ENCODE results near the gene SRSF7.
"Not testable (repeated sequence)": the region's sequence is repeated elsewhere in the genome, so short reads cannot be mapped to it uniquely, and the experiment has no call there.

The SRSF7 gene

DNA sequence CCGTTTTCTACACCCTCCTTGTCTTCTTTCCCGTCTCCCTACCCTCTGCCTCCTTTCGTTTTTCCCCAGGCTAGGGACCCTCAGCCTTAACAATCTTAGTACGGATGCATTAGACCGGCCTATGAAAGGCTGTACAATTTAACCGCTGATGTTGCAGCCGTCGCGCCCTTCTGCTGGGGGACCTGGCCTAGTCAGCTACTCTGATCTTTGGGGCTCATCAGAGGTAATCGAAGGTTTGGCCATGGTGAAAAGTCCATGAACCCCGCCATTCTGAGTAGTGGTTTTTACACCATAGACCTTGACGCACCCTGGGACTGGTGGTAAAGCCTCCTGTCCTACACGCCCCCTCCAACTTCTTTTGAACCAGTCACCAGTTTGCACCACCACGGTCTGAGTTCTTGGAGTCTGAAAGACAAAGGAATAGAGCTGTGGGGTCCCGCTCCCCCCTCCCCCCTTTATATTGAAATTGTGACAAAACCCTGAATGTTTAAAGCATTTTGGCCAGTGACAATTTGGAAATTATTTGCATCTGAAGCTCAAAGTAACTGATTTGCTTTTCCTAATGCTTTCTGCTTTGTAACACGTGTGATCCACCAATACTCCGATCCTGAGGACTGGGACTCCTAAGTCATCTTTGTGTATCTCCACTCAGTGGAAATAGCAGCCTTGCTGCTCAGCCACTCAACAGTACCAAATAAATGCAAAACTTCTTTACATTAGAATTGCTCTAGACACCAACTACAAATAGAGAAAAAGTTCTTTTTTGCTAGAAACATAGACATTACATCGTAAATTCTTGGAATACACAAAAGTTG lies 642 bp upstream of the SRSF7 start:
- DNase-seq: no peak

DNA sequence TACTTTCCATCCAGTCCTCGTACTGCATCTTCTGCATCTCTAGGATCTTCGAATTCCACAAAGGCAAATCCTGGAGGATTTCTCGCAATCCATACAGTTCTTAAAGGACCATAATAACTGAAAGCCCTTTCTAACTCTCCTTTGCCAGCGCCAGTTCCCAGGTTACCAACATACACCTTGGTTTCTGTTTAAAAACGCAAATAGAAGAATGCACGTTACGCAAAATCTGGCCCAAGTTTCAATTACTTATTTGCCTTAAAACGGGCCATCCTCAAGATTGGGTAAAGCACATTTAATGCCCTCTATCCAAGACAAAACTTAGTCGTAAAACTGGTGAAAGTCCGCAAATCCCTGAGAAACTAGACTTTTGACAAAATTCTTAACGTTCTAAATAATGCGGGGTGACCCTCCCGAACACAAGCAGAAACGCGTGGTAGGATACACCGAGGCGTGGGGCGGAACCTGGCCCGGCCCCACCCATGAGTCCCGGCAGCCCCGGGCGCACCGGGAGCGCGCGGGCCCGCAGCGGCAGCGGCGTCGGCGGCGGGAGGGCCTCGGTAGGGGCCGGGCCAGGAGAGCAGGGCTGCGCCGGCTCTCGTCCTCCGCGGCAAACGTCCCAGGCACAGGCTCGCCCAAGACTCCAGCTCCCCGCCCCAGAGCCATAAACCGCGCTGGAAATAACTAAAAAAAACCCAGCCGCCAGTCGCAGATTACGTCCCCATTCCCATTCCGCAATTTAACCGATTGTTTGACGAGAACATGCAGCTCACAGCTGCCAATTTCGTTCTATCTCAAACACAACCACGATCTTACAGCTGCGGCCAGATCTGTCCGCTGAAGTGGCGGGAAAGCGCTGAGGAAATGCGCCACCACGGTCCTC lies 910 bp downstream of the SRSF7 start:
- peak; percentile 71 for DNase-seq

DNA sequence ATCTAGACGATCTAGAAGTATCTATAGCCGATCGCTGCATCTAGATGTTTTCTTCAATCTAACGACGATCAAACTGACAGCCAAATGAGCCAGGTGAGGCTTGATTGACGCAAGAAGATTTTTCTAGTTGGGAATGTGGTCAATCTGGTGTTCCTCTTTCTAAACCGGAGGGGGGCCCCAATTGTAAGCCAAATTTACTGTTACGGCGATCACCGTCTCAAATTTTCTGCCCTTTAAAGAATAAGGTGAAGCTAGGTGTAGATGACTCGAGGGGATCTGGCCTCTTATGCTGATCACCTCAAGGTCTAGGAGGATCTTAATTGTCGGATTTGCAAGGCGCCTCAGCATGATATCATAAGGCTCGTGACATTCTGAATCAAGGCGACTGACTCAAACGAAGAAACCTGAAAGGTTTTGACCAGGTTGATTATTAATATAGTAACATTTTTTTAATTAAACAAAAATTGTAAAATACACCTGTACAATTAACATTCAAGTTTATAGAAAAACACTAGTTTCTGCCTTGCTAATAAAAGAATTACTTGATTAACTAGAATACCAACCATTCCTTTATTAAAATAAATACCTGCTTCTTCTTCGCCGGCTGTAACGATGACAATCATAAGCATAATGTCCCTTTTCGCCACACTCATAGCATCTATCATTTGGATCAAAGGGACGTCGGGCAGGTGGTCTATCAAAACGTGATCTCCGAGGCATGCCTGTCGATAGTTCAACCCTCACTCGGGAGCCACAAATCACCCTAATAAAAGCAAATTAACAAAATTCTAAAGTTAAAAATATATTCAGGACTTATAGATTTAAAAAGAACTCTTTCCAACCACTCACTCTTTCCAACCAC lies 2.0 kb downstream of the SRSF7 start:
- no peak for DNase-seq

DNA sequence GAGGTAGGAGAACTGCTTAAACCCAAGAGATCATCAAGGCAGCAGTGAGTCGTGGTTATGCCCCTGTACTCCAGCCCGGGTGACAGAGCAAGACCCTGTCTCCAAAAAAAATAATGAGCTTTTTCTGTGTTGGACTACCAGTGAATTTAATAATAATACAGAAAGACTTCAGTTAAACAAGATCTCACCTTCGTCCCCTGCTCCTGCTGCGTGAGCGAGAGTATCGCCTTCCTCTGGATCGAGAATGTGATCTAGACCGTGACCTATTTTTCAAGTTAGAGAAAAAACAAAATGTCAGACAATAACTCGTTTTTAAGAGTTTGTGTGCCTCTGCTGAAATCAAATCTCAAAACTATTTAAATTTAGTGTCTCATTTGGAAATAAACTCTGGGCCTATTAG lies 2.8 kb downstream of the SRSF7 start:
- no peak for DNase-seq

DNA sequence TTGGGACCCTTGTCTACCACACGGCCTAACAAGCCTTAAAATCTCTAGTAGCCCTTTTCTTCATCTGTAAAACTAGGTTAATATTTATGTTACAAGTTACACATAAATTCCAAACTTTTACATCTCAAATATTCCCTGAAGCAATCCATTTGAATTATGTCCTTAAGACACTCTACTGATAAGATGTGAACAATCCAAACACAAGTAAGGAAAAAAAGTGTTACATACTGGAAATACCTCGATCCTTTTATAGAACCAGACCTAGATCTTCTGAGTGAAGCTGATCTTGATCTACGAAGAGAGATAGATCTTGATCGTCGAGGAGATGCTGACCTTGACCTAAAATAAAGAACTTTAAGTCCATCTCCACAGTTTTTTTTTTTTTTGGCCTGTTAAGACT lies 3.3 kb downstream of the SRSF7 start:
- no peak for DNase-seq

DNA sequence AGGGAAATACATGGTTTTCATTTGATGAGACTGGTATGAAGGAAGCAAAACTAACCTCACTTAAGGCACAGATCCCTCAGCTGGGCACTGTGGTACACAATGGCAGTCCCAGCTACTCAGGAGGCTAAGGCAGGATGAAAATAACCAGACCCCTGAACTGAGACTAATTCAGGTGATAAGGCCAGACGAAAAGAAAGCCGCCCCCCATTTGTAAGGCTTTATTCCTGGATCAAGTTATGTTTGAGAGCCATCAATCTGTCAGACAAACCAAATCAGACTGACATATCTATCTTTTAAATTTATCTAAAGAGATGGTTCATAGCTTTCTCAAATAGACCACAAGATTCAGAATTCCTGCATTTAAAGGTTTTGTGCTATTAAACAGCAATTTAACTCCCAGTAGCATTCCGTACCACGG lies 4.1 kb downstream of the SRSF7 start:
- DNase-seq: no peak

DNA sequence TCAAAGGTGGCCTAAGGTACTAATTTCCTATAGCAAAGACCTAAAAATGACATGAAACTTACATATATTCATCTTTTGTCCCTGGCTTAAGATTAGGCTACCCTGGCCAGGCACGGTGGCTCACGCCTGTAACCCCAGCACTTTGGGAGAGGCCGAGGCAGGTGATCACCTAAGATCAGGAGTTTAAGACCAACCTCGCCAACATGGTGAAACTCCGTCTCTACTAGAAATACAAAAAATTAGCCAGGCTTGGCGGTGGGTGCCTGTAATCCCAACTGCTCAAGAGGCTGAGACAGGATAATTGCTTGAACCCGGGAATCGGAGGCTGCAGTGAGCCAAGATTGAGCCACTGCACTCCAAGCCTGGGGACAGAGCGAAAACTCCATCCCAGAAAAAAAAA lies 5.9 kb downstream of the SRSF7 start:
- no peak for DNase-seq

DNA sequence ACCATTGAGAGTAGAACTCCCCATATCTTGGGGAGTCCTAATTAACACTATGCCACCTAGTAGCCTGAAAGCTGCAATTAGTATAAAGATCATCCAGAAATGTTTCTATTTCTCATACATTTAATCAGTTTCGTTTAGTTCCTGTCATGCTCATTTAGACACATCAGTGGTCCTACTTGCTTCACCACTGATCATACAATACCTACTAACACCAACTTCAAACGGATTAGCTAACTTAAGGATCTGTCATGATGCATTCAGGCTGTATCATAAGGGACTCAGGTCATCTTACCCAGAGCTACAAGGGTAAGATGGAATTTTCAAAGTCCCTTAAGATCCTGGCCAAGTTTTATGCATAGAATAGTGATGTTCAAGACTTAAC lies 6.8 kb downstream of the SRSF7 start:
- no peak for DNase-seq

DNA sequence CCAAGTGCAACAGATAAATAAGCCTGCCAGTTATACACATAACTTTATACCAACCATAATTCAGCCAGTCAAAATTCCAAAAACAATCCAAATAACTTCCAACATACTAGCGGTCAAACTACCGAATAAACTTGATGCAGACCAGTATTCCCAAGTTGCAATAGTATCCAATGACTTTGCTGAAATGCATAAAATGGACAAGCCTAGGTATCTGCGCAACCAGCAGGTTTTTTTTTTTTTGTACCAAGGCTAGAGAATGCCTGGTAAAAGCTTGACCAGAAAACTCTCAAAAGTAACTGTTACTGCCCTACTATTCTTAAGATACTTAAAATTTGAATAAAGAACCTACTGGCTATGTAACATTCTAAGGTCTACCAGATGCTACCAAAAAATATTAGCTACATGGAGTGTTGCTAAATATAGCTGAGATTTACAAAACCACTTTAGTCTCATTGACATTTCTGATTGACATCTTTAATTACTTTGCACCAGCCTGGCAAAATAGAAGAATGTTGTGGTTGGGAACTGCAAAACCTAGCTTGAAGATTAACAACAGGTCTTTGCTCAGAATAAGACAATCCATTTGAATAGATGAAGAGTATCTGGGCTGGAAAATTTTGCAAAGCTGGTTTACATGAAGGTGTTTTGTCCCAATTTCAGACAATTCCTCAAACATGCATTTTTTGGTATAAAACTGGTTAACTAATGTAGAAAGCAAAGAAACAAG lies 7.3 kb downstream of the SRSF7 start:
- no peak for DNase-seq

DNA sequence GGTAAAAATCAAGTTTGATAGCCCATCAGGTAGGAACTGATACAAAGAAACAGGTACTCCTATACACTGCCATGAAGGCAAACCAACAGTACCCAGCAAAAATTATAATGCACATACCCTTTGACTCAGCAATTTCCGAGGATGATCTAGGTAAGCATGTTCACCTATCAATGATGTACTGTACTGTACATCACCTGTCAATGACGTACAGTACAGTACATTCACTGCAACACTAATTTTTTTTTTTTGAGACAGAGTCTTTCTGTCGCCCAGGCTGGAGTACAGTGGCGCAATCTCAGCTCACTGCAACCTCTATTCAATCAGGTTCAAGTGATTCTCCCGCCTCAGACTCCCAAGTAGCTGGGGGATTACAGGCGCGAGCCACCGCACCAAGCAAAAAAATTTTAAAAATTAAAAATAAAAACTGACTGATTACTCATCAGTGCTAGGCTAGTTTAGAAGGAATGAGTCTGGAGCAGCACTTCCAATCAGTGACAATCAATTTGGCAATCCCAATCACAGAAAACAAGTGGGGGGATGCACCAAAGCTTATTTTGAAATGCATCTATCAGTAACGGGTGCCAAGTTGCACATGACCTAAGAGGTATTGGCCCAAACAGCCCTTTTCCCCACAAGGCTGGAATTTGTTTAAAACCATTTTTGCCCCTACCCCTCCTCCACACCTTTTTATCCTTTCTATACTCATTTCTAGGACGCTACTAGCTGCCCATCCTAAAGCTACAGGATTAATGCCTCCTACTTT lies 8.2 kb downstream of the SRSF7 start:
- no peak for DNase-seq

DNA sequence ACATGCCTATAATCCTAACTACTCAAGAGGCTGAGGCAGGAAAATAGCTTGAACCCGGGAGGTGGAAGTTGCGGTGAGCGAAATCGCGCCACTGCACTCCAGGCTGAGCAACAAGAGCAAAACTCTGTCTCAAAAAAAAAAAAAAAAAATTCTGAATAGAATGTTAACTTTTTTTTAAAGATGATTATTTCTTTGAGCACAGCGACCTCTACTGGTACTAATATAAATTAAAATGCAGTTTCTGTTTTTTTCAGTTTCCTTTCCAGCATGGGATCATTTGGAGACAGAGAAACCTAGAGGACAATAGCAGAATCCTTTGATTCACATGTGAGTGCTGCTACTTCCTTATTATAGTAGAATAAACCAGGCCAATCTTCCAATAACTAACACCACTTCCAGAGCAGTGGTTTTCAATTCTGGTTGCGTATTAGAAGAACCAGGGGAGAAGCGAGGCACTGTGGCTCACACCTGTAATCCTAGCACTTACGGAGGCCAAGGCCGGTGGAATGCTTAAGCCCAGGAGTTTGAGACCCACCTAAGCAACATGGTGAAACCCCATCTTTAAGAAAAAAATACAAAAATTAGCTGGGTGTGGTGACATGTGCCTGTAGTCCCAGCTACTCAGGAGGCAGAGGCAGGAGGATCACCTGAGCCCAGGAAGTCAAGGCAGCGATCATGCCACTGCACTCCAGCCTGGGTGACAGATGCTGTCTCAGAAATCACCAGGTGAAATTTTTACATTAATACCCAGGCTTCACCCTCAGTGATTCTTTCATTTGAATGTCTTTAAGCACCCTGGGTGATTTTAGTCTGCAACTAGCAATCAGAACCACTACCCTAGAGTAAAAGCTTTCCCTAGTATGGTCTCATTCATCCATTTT lies 10.1 kb downstream of the SRSF7 start:
- peak; percentile 36 for DNase-seq

DNA sequence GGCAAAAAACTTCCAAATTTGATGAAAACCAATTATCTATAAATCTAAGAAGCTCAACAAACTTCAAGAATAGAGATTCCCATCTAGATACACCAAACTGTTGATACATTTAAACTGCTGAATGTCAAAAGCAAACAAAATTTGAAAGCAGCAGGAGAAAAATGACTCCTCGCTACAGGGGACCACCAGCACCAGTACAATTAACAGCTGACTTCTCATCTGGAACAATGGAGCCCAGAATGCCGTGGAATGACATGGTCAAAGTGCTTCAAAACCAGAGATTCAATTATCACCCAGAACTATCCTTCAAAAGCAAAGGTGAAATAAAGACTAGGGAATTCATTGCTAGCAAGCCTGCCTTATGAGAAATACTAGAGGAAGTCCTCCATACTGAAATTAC lies 11.6 kb downstream of the SRSF7 start:
- DNase-seq: no peak

DNA sequence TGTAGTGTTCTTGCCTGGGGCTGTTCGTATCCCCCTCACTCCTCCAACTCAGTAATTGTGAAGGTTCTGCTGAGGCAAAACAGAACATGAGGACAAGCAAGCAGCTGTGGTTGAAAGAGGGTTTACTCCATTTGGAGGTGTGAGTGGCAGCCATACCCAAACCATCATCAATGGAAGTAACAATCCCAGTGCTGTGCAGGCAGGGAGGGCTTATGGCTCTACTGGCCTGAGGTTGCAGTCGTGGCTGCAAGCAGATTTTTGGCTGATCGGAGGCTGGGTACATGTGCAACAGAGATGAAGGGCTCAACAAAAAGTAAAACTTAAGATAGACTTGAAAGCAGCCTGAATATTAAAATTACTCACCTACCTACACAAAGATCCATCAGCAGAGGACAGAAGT lies 13.2 kb downstream of the SRSF7 start:
- DNase-seq: no peak

DNA sequence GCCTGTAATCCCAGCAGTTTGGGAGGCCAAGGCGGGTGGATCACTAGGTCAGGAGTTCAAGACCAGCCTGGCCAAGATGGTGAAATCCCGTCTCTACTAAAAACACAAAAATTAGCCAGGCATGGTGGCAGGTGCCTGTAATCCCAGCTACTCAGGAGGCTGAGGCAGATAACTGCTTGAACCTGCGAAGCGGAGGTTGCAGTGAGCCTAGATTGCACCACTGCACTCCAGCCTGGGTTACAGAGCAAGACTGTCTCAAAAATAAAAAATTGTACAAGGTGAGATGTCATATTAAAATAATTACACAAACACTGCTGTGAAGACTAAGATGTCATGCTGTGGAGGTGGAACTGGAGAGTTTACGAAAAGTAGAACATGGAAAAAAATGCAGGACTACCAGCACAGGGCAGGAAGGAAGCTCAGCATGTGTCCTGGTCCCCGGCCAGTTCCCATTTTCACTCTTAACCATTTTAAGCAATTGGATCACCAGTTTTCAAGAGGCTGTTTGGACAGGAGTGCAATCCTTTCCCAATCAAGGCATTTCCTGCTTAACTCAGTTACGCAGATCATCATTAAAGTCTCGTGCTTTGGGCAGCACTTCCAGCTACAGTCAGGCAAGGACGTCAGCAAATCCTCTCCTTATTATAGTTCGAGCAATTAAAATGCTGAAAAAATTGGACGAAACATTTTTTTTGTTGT lies 14.0 kb downstream of the SRSF7 start:
- not testable (repeated sequence) for DNase-seq

DNA sequence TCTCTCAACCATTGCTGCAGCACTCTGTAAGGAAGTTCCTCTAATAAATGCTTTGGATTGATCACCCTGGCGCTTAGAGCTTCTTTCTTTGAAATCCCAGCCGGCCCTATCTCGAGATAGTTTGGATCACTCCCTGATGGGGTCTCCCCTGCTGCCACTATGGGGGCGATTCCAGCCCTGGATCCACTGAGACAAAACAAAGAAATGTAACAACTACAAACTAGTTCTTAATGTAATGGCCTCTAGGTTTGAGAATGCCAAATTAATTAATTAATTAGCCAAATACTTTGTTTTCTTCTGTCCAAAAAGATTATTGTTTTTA lies 15.2 kb downstream of the SRSF7 start:
- no peak for DNase-seq

DNA sequence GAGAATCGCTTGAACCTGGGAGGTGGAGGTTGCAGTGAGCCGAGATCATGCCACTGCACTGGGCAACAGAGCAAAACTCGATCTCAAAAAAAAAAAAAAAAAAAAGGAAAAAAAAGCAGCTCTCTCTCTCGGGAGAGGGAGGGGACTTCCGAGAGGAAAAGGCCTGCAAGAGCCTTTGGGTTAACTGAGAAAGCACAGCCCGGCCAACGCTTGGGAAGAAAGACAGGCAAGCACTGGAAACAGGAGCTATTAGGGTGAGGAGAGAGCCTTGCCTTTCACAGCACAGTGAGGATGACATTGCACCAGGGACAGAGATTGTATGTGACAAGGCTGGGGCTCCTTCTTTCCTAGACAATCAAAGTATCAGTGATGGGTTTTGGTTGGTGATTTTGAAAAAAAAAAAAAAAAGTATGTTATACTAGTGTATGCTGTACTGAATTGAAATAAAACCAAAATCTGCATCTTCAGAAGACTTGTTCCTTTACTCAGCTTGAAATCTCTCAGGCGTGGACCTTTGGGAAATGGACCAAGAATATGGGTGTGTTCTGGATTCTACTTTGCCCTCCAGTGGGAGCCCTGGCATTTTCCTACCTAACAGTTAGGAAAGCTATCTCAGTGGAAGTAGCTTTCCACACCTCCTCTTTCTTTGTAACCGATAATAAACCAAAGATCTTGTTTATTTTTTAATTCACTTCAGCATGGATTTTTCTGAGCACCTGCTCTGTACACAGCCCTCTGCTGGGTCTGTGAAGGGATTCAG lies 16.7 kb downstream of the SRSF7 start:
- no peak for DNase-seq

DNA sequence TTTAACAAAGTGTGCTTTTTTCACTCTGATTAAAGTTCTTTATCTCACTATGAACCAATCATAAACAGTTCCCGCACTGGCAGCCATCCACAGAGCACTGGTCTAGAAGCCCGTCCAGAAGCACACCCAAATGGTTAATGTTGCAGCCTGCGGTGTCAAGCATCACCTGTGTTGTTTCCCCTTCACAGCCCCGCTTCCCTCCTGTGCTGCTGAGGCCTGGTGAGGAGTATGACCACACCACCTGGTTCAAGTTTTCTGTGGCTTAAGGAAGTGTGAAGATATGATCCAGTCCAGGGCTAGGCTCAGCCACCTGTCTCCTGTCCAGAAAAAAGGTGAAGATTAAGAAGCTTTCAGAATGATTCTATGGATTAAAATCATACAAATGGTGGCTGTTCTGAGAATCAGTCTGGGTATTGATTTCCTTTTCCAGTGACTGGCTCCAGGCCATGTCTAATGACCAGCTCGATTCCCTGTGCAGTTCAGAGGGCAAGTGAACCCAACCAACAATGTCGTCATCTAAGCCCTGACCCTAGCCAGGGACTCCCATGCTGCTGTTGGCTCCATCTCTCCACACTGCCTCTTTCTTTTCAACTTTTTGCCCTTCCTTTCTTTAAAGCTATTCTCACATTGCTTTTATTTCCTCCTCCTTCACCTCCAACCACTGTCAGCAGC lies 17.7 kb downstream of the SRSF7 start:
- DNase-seq: no peak

DNA sequence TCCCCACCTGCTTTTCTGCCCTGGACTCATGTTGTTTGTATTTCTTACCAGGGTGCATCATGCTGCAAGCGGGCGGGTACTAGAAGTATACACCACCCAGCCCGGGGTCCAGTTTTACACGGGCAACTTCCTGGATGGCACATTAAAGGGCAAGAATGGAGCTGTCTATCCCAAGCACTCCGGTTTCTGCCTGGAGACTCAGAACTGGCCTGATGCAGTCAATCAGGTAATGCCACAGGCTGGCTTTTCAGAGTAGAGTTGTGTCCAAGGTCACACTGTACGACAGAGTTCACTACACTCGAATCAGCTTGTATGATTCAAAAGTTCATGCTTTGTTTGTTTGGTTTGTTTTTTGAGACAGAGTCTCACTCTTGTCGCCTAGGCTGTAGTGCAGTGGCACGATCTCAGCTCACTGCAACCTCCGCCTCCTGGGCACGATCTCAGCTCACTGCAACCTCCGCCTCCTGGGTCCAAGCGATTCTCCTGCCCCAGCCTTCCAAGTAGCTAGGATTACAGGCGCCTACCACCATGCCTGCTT lies 19.4 kb downstream of the SRSF7 start:
- no peak for DNase-seq

DNA sequence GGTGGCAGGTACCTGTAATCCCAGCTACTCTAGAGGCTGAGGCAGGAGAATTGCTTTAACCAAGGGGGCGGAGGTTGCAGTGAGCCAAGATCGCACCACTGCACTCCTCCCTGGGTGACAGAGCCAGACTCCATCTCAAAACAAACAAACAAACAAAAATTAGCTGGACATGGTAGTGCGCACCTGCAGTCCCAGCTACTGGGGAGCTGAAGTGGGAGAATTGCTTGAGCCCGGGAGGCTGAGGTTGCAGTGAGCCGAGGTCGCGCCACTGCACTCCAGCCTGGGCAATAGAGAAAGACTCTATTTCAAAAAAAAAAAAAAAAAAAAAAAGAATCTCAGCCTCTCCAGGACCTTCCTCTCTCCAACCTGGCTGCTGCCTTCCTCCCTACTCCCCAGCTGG lies 20.1 kb downstream of the SRSF7 start:
- DNase-seq: no peak

Data from CD4-positive, alpha-beta T cell treated with Interleukin-6 for 4 hours (primary cell).